Effector memory CD4-positive, alpha-beta T cell (primary cell): ENCODE results near the gene KCNT1.

ENCODE experiments used
- DNase-seq, 3 donors: peaks; one replicate each; pipeline ENCODE4 v3.0.0-alpha.2; 2020
- H3K27ac ChIP-seq: 2 replicates; pipeline ENCODE4 v1.7.0; 2013; ENCODE audit warnings: mild to moderate bottlenecking, low read length, moderate library complexity; ENCODE audit not compliant: insufficient read depth, poor library complexity, severe bottlenecking
- H3K27me3 ChIP-seq: replicated peaks from 2 replicates; pipeline ENCODE4 v1.7.0; 2013; ENCODE audit warnings: mild to moderate bottlenecking, low read length; ENCODE audit not compliant: insufficient read depth, control insufficient read depth, poor library complexity, severe bottlenecking
- H3K36me3 ChIP-seq: 2 replicates; pipeline ENCODE4 v1.7.0; 2013; ENCODE audit warnings: mild to moderate bottlenecking, low read length, moderate library complexity; ENCODE audit not compliant: control insufficient read depth, insufficient read depth
- H3K4me1 ChIP-seq: 2 replicates; pipeline ENCODE4 v1.7.0; 2013; ENCODE audit warnings: low read length, mild to moderate bottlenecking; ENCODE audit not compliant: control insufficient read depth, insufficient read depth, poor library complexity, severe bottlenecking
- H3K4me3 ChIP-seq: 2 replicates; pipeline ENCODE4 v1.7.0; 2013; ENCODE audit warnings: low read length, low read depth, mild to moderate bottlenecking; ENCODE audit not compliant: insufficient read depth, poor library complexity, severe bottlenecking
- H3K9me3 ChIP-seq: 2 replicates; pipeline ENCODE4 v1.7.0; 2013; ENCODE audit warnings: mild to moderate bottlenecking, low read length, moderate library complexity; ENCODE audit not compliant: control insufficient read depth

Gene KCNT1

GRCh38 chr9:135736272-135736978 lies 34.4 kb downstream of the KCNT1 start:
- Histone ChIP-seq H3K27me3 (no peaks in the 10 kb centered on the region), H3K36me3 (no peaks in the 10 kb centered on the region), H3K27ac (no peak overlapping the region), H3K9me3 (no peaks in the 10 kb centered on the region), H3K4me1 (no peaks in the 10 kb centered on the region), H3K4me3 (no peak overlapping the region)
- DNase-seq: no peak

- no peak for DNase-seq
Measured at GRCh38 chr9:135736979-135737839, 35.2 kb downstream of the KCNT1 start.

GRCh38 chr9:135737840-135738521 lies 36.0 kb downstream of the KCNT1 start:
- DNase-seq: no peak
- H3K4me1 ChIP-seq: no peaks in the 10 kb centered on the region
- no peaks in the 10 kb centered on the region for H3K9me3 ChIP-seq

More at GRCh38 chr9:135736979-135737839, 35.2 kb downstream of the KCNT1 start:
- Histone ChIP-seq H3K9me3 (no peaks in the 10 kb centered on the region), H3K27me3 (no peaks in the 10 kb centered on the region), H3K4me1 (no peaks in the 10 kb centered on the region), H3K36me3 (no peaks in the 10 kb centered on the region), H3K27ac (no peak overlapping the region), H3K4me3 (no peak overlapping the region)

GRCh38 chr9:135739271-135740220 lies 37.6 kb downstream of the KCNT1 start:
- Histone ChIP-seq H3K36me3 (no peaks in the 10 kb centered on the region), H3K9me3 (no peaks in the 10 kb centered on the region), H3K4me1 (no peaks in the 10 kb centered on the region), H3K4me3 (no peak overlapping the region), H3K27ac (no peak overlapping the region), H3K27me3 (no peaks in the 10 kb centered on the region)
- DNase-seq: no peak

More at GRCh38 chr9:135737840-135738521, 36.0 kb downstream of the KCNT1 start:
- Histone ChIP-seq H3K36me3 (no peaks in the 10 kb centered on the region), H3K4me3 (no peak overlapping the region), H3K27me3 (no peaks in the 10 kb centered on the region), H3K27ac (no peak overlapping the region)

- Histone ChIP-seq H3K4me3 (no peak overlapping the region), H3K9me3 (no peaks in the 10 kb centered on the region), H3K4me1 (no peaks in the 10 kb centered on the region), H3K27ac (no peak overlapping the region), H3K27me3 (no peaks in the 10 kb centered on the region), H3K36me3 (no peaks in the 10 kb centered on the region)
- no peak for DNase-seq
Measured at GRCh38 chr9:135741276-135742219, 39.6 kb downstream of the KCNT1 start.

GRCh38 chr9:135743021-135743420 lies 41.0 kb downstream of the KCNT1 start:
- no peaks in the 10 kb centered on the region for H3K9me3 ChIP-seq
- H3K36me3 ChIP-seq: no peaks in the 10 kb centered on the region
- DNase-seq: no peak
- no peaks in the 10 kb centered on the region for H3K4me1 ChIP-seq
- H3K27ac ChIP-seq: no peak overlapping the region
- H3K4me3 ChIP-seq: no peak overlapping the region
- H3K27me3 ChIP-seq: no peaks in the 10 kb centered on the region

- no peak overlapping the region for H3K4me3 ChIP-seq
- H3K4me1 ChIP-seq: no peaks in the 10 kb centered on the region
- H3K27me3 ChIP-seq: no peaks in the 10 kb centered on the region
- no peaks in the 10 kb centered on the region for H3K9me3 ChIP-seq
- H3K36me3 ChIP-seq: no peaks in the 10 kb centered on the region
- H3K27ac ChIP-seq: no peak overlapping the region
- no peak for DNase-seq
Measured at GRCh38 chr9:135743546-135744332, 41.8 kb downstream of the KCNT1 start.

- no peaks in the 10 kb centered on the region for H3K4me1 ChIP-seq
- no peak overlapping the region for H3K27ac ChIP-seq
- H3K27me3 ChIP-seq: no peaks in the 10 kb centered on the region
Measured at GRCh38 chr9:135744333-135745070, 42.5 kb downstream of the KCNT1 start.

More at GRCh38 chr9:135744333-135745070, 42.5 kb downstream of the KCNT1 start:
- no peak for DNase-seq
- no peaks in the 10 kb centered on the region for H3K9me3 ChIP-seq
- H3K36me3 ChIP-seq: no peaks in the 10 kb centered on the region
- H3K4me3 ChIP-seq: no peak overlapping the region
